ENCODE data around the gene SPAG5. TPM values are rescaled to one million over a fixed set of nuclear protein-coding genes. Genes with fewer than 3 reads are reported as not detected.

Gene SPAG5
- polyA plus RNA-seq, 1 donor from 2014 or later: 19.9 TPM

GRCh38 chr17:28534740-28535375 is 64.0 kb downstream of the SPAG5 start:
- Histone ChIP-seq H3K36me3 (ENCODE audit: insufficient read depth, low read length) (no peaks in the 10 kb centered on the region), H3K4me3 (ENCODE audit: low read length) (no peak overlapping the region), H3K27me3 (ENCODE audit: insufficient read depth, low read depth, low read length) (no peaks in the 10 kb centered on the region), H4K20me1 (ENCODE audit: insufficient read depth) (no peaks in the 10 kb centered on the region), H3K9me3 (ENCODE audit: low read length) (no peaks in the 10 kb centered on the region), H3K27ac (ENCODE audit: low read length) (no peak overlapping the region), H2AFZ (ENCODE audit: low read depth, low read length) (no peak overlapping the region), H3K9me2 (ENCODE audit: insufficient read depth, low read length) (no peaks in the 10 kb centered on the region), H3K4me2 (ENCODE audit: low read length) (no peak overlapping the region), H3K79me2 (replicated peaks; ENCODE audit: insufficient read depth, low read length) (no peaks in the 10 kb centered on the region), H3F3A (ENCODE audit: insufficient read depth, low read length, poor library complexity, severe bottlenecking) (no peaks in the 10 kb centered on the region), H3K9ac (ENCODE audit: low read length) (no peak overlapping the region)
- TF ChIP-seq EZH2 (IDR thresholded peaks at IDR 0.05; ENCODE audit: borderline replicate concordance, insufficient read depth, low read length, poor library complexity, severe bottlenecking) (no peak), RAD21 (conservative IDR thresholded peaks at IDR 0.05) (no peak), MXI1 (conservative IDR thresholded peaks at IDR 0.05; ENCODE audit: poor library complexity, severe bottlenecking) (no peak), REST (IDR thresholded peaks at IDR 0.05; ENCODE audit: borderline replicate concordance) (no peak), EP300 (conservative IDR thresholded peaks at IDR 0.05; ENCODE audit: poor library complexity, severe bottlenecking) (no peak), CTCF (IDR thresholded peaks at IDR 0.05; ENCODE audit: poor library complexity, severe bottlenecking) (no peak), SMC3 (conservative IDR thresholded peaks at IDR 0.05; ENCODE audit: poor library complexity) (no peak), POLR2AphosphoS5 (IDR thresholded peaks at IDR 0.05) (no peak), TAF1 (IDR thresholded peaks at IDR 0.05; ENCODE audit: low read depth) (no peak)

GRCh38 chr17:28533091-28533807 is 65.6 kb downstream of the SPAG5 start:
- no peaks in the 10 kb centered on the region for H3K36me3 ChIP-seq (ENCODE audit: insufficient read depth, low read length)
- H3K9me2 ChIP-seq (ENCODE audit: insufficient read depth, low read length): no peaks in the 10 kb centered on the region
- H3F3A ChIP-seq (ENCODE audit: insufficient read depth, low read length, poor library complexity, severe bottlenecking): no peaks in the 10 kb centered on the region
- H3K9ac ChIP-seq (ENCODE audit: low read length): no peak overlapping the region
- no peak overlapping the region for H3K4me3 ChIP-seq (ENCODE audit: low read length)
- TF ChIP-seq MXI1 (conservative IDR thresholded peaks at IDR 0.05; ENCODE audit: poor library complexity, severe bottlenecking): no peak
- no peak for TF ChIP-seq RAD21 (conservative IDR thresholded peaks at IDR 0.05)
- TF ChIP-seq REST (IDR thresholded peaks at IDR 0.05; ENCODE audit: borderline replicate concordance): no peak
- TF ChIP-seq EP300 (conservative IDR thresholded peaks at IDR 0.05; ENCODE audit: poor library complexity, severe bottlenecking): no peak
- TF ChIP-seq TAF1 (IDR thresholded peaks at IDR 0.05; ENCODE audit: low read depth): no peak
- TF ChIP-seq POLR2AphosphoS5 (IDR thresholded peaks at IDR 0.05): no peak
- TF ChIP-seq EZH2 (IDR thresholded peaks at IDR 0.05; ENCODE audit: borderline replicate concordance, insufficient read depth, low read length, poor library complexity, severe bottlenecking): no peak
- no peak for TF ChIP-seq CTCF (IDR thresholded peaks at IDR 0.05; ENCODE audit: poor library complexity, severe bottlenecking)
- no peak for TF ChIP-seq SMC3 (conservative IDR thresholded peaks at IDR 0.05; ENCODE audit: poor library complexity)
- no peak overlapping the region for H3K27ac ChIP-seq (ENCODE audit: low read length)
- H3K27me3 ChIP-seq (ENCODE audit: insufficient read depth, low read depth, low read length): no peaks in the 10 kb centered on the region
- H3K4me2 ChIP-seq (ENCODE audit: low read length): no peak overlapping the region
- H4K20me1 ChIP-seq (ENCODE audit: insufficient read depth): no peaks in the 10 kb centered on the region
- no peaks in the 10 kb centered on the region for H3K79me2 ChIP-seq (replicated peaks; ENCODE audit: insufficient read depth, low read length)
- H3K9me3 ChIP-seq (ENCODE audit: low read length): no peaks in the 10 kb centered on the region
- H2AFZ ChIP-seq (ENCODE audit: low read depth, low read length): no peak overlapping the region
